Panc1 (cell line): Measurements from ENCODE around the gene SPRY1.

ENCODE experiments used
- CTCF ChIP-seq: fragments of 450-650 bp; IDR thresholded peaks from 2 replicates; pipeline ENCODE4 v1.5.1; 2017; ENCODE audit warnings: mild to moderate bottlenecking
- POLR2AphosphoS5 ChIP-seq: IDR thresholded peaks from 2 replicates; pipeline ENCODE4 v1.6.1; 2012; ENCODE audit warnings: mild to moderate bottlenecking, low read depth, low read length, moderate library complexity
- REST ChIP-seq, 2 experiments: IDR thresholded peaks; 2 replicates each; pipeline ENCODE4 v1.6.1; 2011 to 2012; ENCODE audit warnings: low read depth in 2 of 2, control low read depth in 1 of 2, low read length in 1 of 2, mild to moderate bottlenecking in 1 of 2, moderate library complexity in 1 of 2; ENCODE audit not compliant: insufficient read depth in 1 of 2
- SIN3A ChIP-seq: IDR thresholded peaks from 2 replicates; pipeline ENCODE4 v1.6.1; 2012; ENCODE audit warnings: low read depth, mild to moderate bottlenecking, low read length, moderate library complexity, borderline replicate concordance; ENCODE audit not compliant: insufficient read depth
- TCF7L2 ChIP-seq: IDR thresholded peaks from 2 replicates; pipeline ENCODE4 v1.6.1; 2011; ENCODE audit warnings: mild to moderate bottlenecking, low read depth, low read length, inconsistent platforms

GRCh38 chr4:123356921-123357320, 39.7 kb upstream of the SPRY1 start:
- no peak for TF ChIP-seq CTCF
- no peak for TF ChIP-seq POLR2AphosphoS5
- TF ChIP-seq REST (IDR thresholded peaks at IDR 0.05; ENCODE audit: insufficient read depth in 1 of 2, low read depth in 2 of 2, low read length in 1 of 2): no peak
- TF ChIP-seq SIN3A: no peak
- no peak for TF ChIP-seq TCF7L2
